Measurements from ENCODE around the gene RHBDL3. TPM values are rescaled to one million over a fixed set of nuclear protein-coding genes. Genes with fewer than 3 reads are reported as not detected.

RHBDL3 gene
- total RNA-seq, 4 donors from 2014 or later = 0.30 TPM; not detected in 3

- 85 to 88% methylated on average over 8 of the region's 8 CpGs for WGBS, 2 donors
- TF ChIP-seq, protein P1, sequence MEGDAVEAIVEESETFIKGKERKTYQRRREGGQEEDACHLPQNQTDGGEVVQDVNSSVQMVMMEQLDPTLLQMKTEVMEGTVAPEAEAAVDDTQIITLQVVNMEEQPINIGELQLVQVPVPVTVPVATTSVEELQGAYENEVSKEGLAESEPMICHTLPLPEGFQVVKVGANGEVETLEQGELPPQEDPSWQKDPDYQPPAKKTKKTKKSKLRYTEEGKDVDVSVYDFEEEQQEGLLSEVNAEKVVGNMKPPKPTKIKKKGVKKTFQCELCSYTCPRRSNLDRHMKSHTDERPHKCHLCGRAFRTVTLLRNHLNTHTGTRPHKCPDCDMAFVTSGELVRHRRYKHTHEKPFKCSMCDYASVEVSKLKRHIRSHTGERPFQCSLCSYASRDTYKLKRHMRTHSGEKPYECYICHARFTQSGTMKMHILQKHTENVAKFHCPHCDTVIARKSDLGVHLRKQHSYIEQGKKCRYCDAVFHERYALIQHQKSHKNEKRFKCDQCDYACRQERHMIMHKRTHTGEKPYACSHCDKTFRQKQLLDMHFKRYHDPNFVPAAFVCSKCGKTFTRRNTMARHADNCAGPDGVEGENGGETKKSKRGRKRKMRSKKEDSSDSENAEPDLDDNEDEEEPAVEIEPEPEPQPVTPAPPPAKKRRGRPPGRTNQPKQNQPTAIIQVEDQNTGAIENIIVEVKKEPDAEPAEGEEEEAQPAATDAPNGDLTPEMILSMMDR (IDR thresholded peaks at IDR 0.05) = no peak
- no peak for TF ChIP-seq EP300 (IDR thresholded peaks at IDR 0.05)
- TF ChIP-seq POLR2A (IDR thresholded peaks at IDR 0.05) = no peak
- Histone ChIP-seq H3K36me3 (no peaks in the 10 kb centered on the region), H3K4me3 (no peak overlapping the region), H3K27me3 (peaks cover 0 to 75% of the 10 kb centered on the region in 2 donors), H3K27ac (no peak overlapping the region), H3K9me3 (no peaks in the 10 kb centered on the region), H3K4me1 (peaks cover 0 to 25% (median 5%) of the 10 kb centered on the region in 4 donors)
- DNase-seq (ENCODE audit: low spot score in 2 of 2) = no peak
These were observed 6.2 kb downstream of the RHBDL3 start for GRCh38 chr17:32271844-32272243.

- H3K36me3 ChIP-seq = no peaks in the 10 kb centered on the region
- H3K9me3 ChIP-seq = no peaks in the 10 kb centered on the region
- DNase-seq (ENCODE audit: low spot score in 2 of 2) = no peak
- H3K27ac ChIP-seq = no peak overlapping the region
- H3K4me3 ChIP-seq = no peak overlapping the region
- 70 to 76% methylated on average over 5 of the region's 5 CpGs for WGBS, 2 donors
- peaks cover 0 to 13% (median 0%) of the 10 kb centered on the region in 4 donors for H3K4me1 ChIP-seq
- peaks cover 0 to 54% of the 10 kb centered on the region in 2 donors for H3K27me3 ChIP-seq
- TF ChIP-seq EP300 (IDR thresholded peaks at IDR 0.05) (no peak), POLR2A (IDR thresholded peaks at IDR 0.05) (no peak)
- TF ChIP-seq, protein P1 (IDR thresholded peaks at IDR 0.05) = no peak
These were observed 8.5 kb downstream of the RHBDL3 start for GRCh38 chr17:32274101-32274500.

DNA sequence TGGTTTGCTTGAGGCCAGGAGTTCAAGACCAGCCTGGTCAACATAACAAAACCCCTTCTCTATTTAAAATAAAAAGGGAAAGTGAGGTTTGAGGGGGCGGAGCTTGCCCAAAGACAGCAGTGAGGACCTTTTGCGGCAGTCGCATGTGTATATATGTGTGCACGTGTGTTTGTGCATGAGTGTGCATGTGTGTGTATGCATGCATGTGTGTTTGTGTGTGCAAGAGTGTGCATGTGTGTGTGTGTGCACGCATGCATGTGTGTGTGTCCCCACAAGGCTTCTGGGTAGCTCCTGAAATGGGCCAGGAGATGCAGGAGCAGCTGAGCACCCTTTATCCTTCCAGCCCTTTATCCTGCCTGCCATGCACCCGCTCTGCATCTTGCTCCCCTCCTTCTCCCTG is 9.0 kb downstream of the RHBDL3 start:
- Histone ChIP-seq H3K9me3 (no peaks in the 10 kb centered on the region), H3K4me1 (peaks cover 0 to 13% (median 0%) of the 10 kb centered on the region in 4 donors), H3K4me3 (no peak overlapping the region), H3K27me3 (peaks cover 0 to 49% of the 10 kb centered on the region in 2 donors), H3K27ac (no peak overlapping the region), H3K36me3 (no peaks in the 10 kb centered on the region)
- TF ChIP-seq, protein P1 (IDR thresholded peaks at IDR 0.05) = no peak
- no peak for TF ChIP-seq EP300 (IDR thresholded peaks at IDR 0.05)
- no peak for TF ChIP-seq POLR2A (IDR thresholded peaks at IDR 0.05)
- 87 to 91% methylated on average over 6 of the region's 6 CpGs for WGBS, 2 donors
- DNase-seq (ENCODE audit: low spot score in 2 of 2) = no peak

DNA sequence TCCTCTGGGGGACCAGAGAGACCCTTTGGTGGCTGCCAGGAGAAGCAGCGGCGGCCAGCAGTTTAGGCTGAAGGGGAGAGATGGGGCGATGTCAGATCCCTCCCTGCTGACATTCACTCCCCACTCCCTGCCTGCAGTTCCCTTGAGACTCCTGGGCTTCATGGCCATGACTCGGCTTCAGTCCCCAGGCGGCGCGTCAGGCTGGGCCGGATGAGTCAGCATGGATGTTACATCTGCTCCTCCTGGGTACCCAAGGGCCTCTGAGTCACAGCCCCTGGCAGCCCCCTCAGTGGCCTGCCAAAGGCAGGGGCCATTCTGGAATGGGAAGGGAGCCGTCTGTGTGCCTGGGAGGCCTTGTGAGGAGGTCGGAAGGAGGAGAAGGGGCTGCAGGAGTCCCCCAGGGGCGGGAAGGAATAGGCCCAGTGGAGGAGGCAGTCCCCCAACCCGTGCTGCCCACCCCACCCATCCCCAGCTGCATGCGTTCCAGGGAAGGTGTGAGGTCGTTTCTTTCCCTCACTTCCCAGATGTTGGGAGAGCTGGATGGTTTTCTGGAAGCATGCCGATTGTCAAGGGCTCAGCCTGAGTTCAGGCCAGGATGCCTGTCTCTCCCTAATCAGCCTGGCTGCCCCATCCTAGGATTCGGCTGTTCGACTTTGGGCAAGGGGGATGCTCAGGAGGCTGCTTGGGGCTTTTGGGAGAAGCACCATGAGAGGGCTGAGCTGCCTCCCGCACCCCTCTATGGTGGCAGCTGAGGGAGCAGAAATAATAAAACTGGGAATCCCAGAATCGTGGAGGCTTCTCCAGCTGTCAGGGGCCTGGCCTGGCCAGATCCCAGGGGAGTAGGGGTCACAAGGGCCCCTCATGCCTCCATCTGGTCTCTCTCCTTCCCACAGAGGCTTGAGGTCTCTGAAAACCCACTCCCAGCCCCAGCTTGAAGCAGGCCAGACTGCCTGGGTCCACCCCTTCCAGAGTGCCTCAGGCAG is 9.7 kb downstream of the RHBDL3 start:
- TF ChIP-seq, protein P1 (IDR thresholded peaks at IDR 0.05) = no peak
- no peak for TF ChIP-seq EP300 (IDR thresholded peaks at IDR 0.05)
- TF ChIP-seq POLR2A (IDR thresholded peaks at IDR 0.05) = no peak
- no peak overlapping the region for H3K27ac ChIP-seq

DNA sequence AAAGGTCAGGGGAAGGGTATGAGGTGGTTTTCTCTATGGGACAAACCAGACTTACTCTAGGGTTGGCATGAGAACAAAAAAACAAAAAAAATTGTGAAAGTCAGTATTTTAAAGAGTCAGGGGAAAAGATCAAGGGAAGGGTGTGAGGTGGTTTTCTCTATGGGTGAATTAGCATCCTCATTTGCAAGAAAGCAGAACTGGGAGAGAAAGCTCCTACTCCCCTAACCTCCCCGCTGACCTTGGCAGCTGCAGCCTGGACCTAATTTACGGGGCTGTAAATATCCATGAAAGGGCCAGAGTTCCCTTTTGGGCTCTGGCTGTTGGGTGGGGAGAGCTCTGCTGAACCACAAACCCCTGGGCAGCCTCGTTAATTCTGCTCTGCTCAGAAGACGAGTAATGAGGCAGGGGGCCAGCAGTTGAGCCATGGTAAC is 10.6 kb downstream of the RHBDL3 start:
- WGBS, 2 donors = 40 to 46% methylated on average over 4 of the region's 4 CpGs
- TF ChIP-seq, protein P1 (IDR thresholded peaks at IDR 0.05) = no peak
- TF ChIP-seq EP300 (IDR thresholded peaks at IDR 0.05) = no peak
- TF ChIP-seq POLR2A (IDR thresholded peaks at IDR 0.05) = no peak
- Histone ChIP-seq H3K9me3 (no peaks in the 10 kb centered on the region), H3K4me3 (no peak overlapping the region), H3K27me3 (peaks cover 0 to 35% of the 10 kb centered on the region in 2 donors), H3K4me1 (peaks cover 0 to 21% (median 0%) of the 10 kb centered on the region in 4 donors), H3K36me3 (no peaks in the 10 kb centered on the region), H3K27ac (no peak overlapping the region)
- no peak for DNase-seq (ENCODE audit: low spot score in 2 of 2)

More for the DNA sequence above, 9.7 kb downstream of the RHBDL3 start:
- no peak for DNase-seq (ENCODE audit: low spot score in 2 of 2)
- no peak overlapping the region for H3K4me3 ChIP-seq
- WGBS, 2 donors = 44 to 47% methylated on average over 13 to 14 of the region's 19 CpGs
- H3K4me1 ChIP-seq = peaks cover 0 to 18% (median 0%) of the 10 kb centered on the region in 4 donors
- no peaks in the 10 kb centered on the region for H3K9me3 ChIP-seq
- peaks cover 0 to 42% of the 10 kb centered on the region in 2 donors for H3K27me3 ChIP-seq
- no peaks in the 10 kb centered on the region for H3K36me3 ChIP-seq

All from tibial nerve (tissue), 4 donors.